Fibroblast of lung (primary cell): ENCODE results near the gene GNS. TPM values are rescaled to one million over a fixed set of nuclear protein-coding genes. Genes with fewer than 3 reads are reported as not detected.

Experiments
- DNase-seq, 2 donors: peaks; one replicate each; pipeline versions ENCODE4 v3.0.0 to v3.0.0-alpha.2; 2010; ENCODE audit warnings: low read depth in 2 of 2
- H2AFZ ChIP-seq: 2 replicates; pipeline ENCODE4 v1.5.1; 2012; ENCODE audit warnings: low read length, control low read depth, inconsistent platforms
- H3K27ac ChIP-seq: 2 replicates; pipeline ENCODE4 v1.5.1; 2011; ENCODE audit warnings: low read length, control low read depth; ENCODE audit not compliant: insufficient read depth
- H3K27me3 ChIP-seq: 2 replicates; pipeline ENCODE4 v1.5.1; 2011; ENCODE audit warnings: mild to moderate bottlenecking, low read length; ENCODE audit not compliant: control insufficient read depth, insufficient read depth
- H3K36me3 ChIP-seq: 2 replicates; pipeline ENCODE4 v1.5.1; 2011; ENCODE audit warnings: low read length; ENCODE audit not compliant: control insufficient read depth, insufficient read depth
- H3K4me1 ChIP-seq: 2 replicates; pipeline ENCODE4 v1.5.1; 2011; ENCODE audit warnings: low read length; ENCODE audit not compliant: control insufficient read depth, insufficient read depth; ENCODE audit errors: extremely low read depth
- H3K4me2 ChIP-seq: 2 replicates; pipeline ENCODE4 v1.5.1; 2011; ENCODE audit warnings: low read length, control low read depth; ENCODE audit not compliant: insufficient read depth; ENCODE audit errors: extremely low read depth
- H3K4me3 ChIP-seq, 4 experiments: fragments of 200-600 bp in 1 of 4; sonication (generic) in 1 of 4; replicated peaks in 1 of 4; 2 replicates each; pipeline ENCODE4 v1.5.1; 2011 to 2016; ENCODE audit warnings: low read length in 4 of 4, low read depth in 3 of 4, mild to moderate bottlenecking in 3 of 4, control low read depth in 2 of 4, inconsistent platforms in 1 of 4, mixed read lengths in 1 of 4; ENCODE audit not compliant: insufficient read depth in 1 of 4; ENCODE audit errors: control extremely low read depth in 1 of 4
- H3K79me2 ChIP-seq: 2 replicates; pipeline ENCODE4 v1.5.1; 2012; ENCODE audit warnings: mild to moderate bottlenecking, low read length, inconsistent platforms; ENCODE audit not compliant: control insufficient read depth, insufficient read depth
- H3K9ac ChIP-seq: 2 replicates; pipeline ENCODE4 v1.5.1; 2011; ENCODE audit warnings: mild to moderate bottlenecking, low read length, control low read depth; ENCODE audit not compliant: insufficient read depth
- H3K9me3 ChIP-seq: 2 replicates; pipeline ENCODE4 v1.5.1; 2012; ENCODE audit warnings: low read depth, low read length; ENCODE audit not compliant: control insufficient read depth, insufficient read depth
- H4K20me1 ChIP-seq: 2 replicates; pipeline ENCODE4 v1.5.1; 2011; ENCODE audit warnings: low read length; ENCODE audit not compliant: control insufficient read depth, insufficient read depth; ENCODE audit errors: extremely low read depth
- EZH2 ChIP-seq: IDR thresholded peaks from 2 replicates; pipeline ENCODE4 v1.5.1; 2012; ENCODE audit warnings: low read length, control low read depth, mild to moderate bottlenecking; ENCODE audit errors: missing control alignments
- polyA plus RNA-seq, 2 donors: library from polyadenylated mRNA; depleted of rRNA in 1 of 2; stranded (reverse) in 1 of 2; unstranded in 1 of 2; fragments of >200 nt; gene quantifications; 2 replicates each; pipeline ENCODE4 v1.2.1, GENCODE V29; 2011 to 2012; ENCODE audit warnings: missing spikeins in 1 of 2
- total RNA-seq: library from RNA; depleted of rRNA; stranded (reverse); fragments of >200 nt; gene quantifications from 2 replicates; pipeline ENCODE4 v1.2.1, GENCODE V29; 2014
- TF ChIP-seq, protein P1 (sequence below), 2 donors: IDR thresholded peaks in 1 of 2; conservative IDR thresholded peaks in 1 of 2; 1 replicate in 1 of 2; 2 replicates in 1 of 2; pipeline ENCODE4 v1.5.1; 2011 to 2012; ENCODE audit warnings: low read length in 2 of 2, control low read depth in 1 of 2, inconsistent platforms in 1 of 2, low read depth in 1 of 2, mild to moderate bottlenecking in 1 of 2

Gene GNS
- total and polyA plus RNA-seq, 2 donors (not counting 1 experiment from before 2014, with no cell fraction given), result 219 to 249 TPM

DNA sequence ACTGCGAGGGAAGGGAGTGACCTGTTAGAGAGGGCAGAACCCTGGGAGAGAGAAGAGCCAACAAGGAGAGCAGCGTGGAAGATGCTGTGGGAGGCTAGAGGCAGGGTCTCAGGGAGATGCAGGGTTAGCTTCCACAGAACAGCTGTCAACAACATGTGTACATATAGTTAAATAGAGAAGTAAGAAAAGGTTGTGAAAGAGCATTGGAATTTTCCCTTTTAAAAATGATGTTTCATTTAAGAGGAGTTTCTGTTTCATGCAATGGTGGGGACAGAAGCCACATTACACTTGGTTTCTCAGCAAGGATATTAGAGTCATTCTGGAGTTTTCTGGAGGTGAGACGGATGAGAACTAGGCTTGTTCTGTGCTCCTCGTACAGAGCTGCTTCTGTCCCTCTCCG lies 41.4 kb upstream of the GNS start:
- Histone ChIP-seq H3K36me3 (no peaks in the 10 kb centered on the region), H2AFZ (no peak overlapping the region), H3K27ac (no peak overlapping the region), H3K4me2 (no peak overlapping the region), H3K9ac (no peak overlapping the region), H3K9me3 (no peaks in the 10 kb centered on the region), H3K79me2 (no peaks in the 10 kb centered on the region), H3K4me3 (no peak overlapping the region), H3K27me3 (peaks cover 4% of the 10 kb centered on the region), H3K4me1 (no peaks in the 10 kb centered on the region), H4K20me1 (no peaks in the 10 kb centered on the region)
- DNase-seq, result no peak
- TF ChIP-seq, protein P1, sequence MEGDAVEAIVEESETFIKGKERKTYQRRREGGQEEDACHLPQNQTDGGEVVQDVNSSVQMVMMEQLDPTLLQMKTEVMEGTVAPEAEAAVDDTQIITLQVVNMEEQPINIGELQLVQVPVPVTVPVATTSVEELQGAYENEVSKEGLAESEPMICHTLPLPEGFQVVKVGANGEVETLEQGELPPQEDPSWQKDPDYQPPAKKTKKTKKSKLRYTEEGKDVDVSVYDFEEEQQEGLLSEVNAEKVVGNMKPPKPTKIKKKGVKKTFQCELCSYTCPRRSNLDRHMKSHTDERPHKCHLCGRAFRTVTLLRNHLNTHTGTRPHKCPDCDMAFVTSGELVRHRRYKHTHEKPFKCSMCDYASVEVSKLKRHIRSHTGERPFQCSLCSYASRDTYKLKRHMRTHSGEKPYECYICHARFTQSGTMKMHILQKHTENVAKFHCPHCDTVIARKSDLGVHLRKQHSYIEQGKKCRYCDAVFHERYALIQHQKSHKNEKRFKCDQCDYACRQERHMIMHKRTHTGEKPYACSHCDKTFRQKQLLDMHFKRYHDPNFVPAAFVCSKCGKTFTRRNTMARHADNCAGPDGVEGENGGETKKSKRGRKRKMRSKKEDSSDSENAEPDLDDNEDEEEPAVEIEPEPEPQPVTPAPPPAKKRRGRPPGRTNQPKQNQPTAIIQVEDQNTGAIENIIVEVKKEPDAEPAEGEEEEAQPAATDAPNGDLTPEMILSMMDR (conservative IDR thresholded peaks at IDR 0.05 in 1 of 2, IDR thresholded peaks at IDR 0.05 in 1 of 2; ENCODE audit: low read depth in 1 of 2, low read length in 2 of 2), result no peak
- TF ChIP-seq EZH2, result no peak

DNA sequence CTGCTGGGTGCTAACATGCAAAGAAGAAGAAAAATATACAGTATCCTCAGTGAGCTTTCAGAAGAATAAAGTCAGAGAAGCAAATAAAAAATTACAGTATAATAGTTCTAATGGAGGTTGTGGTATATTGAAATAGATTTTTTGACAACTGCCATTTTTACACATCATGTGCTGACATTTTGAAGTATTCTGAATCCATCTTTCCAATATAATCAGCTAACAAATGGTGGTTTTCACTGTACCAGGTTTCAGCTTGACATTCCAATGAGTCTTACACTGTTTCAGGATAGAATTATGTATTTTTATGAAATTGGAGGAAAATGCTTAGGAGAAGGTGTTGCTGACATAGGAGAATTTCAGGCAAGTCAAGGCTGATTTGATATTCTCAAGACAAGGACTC lies 39.0 kb upstream of the GNS start:
- H3K27ac ChIP-seq, result no peak overlapping the region
- H2AFZ ChIP-seq, result no peak overlapping the region
- TF ChIP-seq, protein P1 (conservative IDR thresholded peaks at IDR 0.05 in 1 of 2, IDR thresholded peaks at IDR 0.05 in 1 of 2; ENCODE audit: low read depth in 1 of 2, low read length in 2 of 2), result no peak
- TF ChIP-seq EZH2, result no peak
- no peak overlapping the region for H3K4me3 ChIP-seq
- H3K4me2 ChIP-seq, result no peak overlapping the region
- no peaks in the 10 kb centered on the region for H3K79me2 ChIP-seq
- no peaks in the 10 kb centered on the region for H3K9me3 ChIP-seq
- no peaks in the 10 kb centered on the region for H4K20me1 ChIP-seq
- H3K36me3 ChIP-seq, result no peaks in the 10 kb centered on the region
- H3K27me3 ChIP-seq, result peaks cover 10% of the 10 kb centered on the region
- no peak for DNase-seq
- H3K9ac ChIP-seq, result no peak overlapping the region
- H3K4me1 ChIP-seq, result no peaks in the 10 kb centered on the region

- Histone ChIP-seq H3K27ac (no peak overlapping the region), H3K9me3 (no peaks in the 10 kb centered on the region), H3K79me2 (no peaks in the 10 kb centered on the region), H4K20me1 (no peaks in the 10 kb centered on the region), H3K4me2 (no peak overlapping the region), H3K27me3 (peaks cover 10% of the 10 kb centered on the region), H3K36me3 (no peaks in the 10 kb centered on the region), H3K4me3 (no peak overlapping the region), H2AFZ (no peak overlapping the region), H3K4me1 (no peaks in the 10 kb centered on the region), H3K9ac (no peak overlapping the region)
- no peak for DNase-seq
- TF ChIP-seq EZH2, result no peak
- TF ChIP-seq, protein P1 (conservative IDR thresholded peaks at IDR 0.05 in 1 of 2, IDR thresholded peaks at IDR 0.05 in 1 of 2; ENCODE audit: low read depth in 1 of 2, low read length in 2 of 2), result no peak
Observed at GRCh38 chr12:64797156-64797555, 38.0 kb upstream of the GNS start.
